GM19397 (cell line): ENCODE results near the gene RGS16.
A peak's percentile ranks its signal among the peaks of the same experiment; 100 is the strongest.

Experiments used
- ATAC-seq: cut with Tn5 transposase; IDR thresholded peaks from one replicate; pipeline ENCODE4 v1.9.1; 2021; ENCODE audit warnings: mild to moderate bottlenecking, moderate library complexity; ENCODE audit not compliant: unreplicated experiment

RGS16 gene

GRCh38 chr1:182630586-182630985 lies 26.4 kb upstream of the RGS16 start:
- ATAC-seq, result no peak

- ATAC-seq, result peak; percentile 54
Measured at GRCh38 chr1:182629499-182630096, 25.4 kb upstream of the RGS16 start.

GRCh38 chr1:182629080-182629479 lies 24.9 kb upstream of the RGS16 start:
- no peak for ATAC-seq

- ATAC-seq, result no peak
Measured at GRCh38 chr1:182628657-182629056, 24.5 kb upstream of the RGS16 start.

GRCh38 chr1:182627622-182628021 lies 23.4 kb upstream of the RGS16 start:
- no peak for ATAC-seq

- ATAC-seq, result no peak
Measured at GRCh38 chr1:182626527-182626926, 22.3 kb upstream of the RGS16 start.

- ATAC-seq, result no peak
Measured at GRCh38 chr1:182625719-182626504, 21.7 kb upstream of the RGS16 start.

GRCh38 chr1:182625024-182625423 lies 20.8 kb upstream of the RGS16 start:
- ATAC-seq, result no peak

- no peak for ATAC-seq
Measured at GRCh38 chr1:182624577-182624976, 20.4 kb upstream of the RGS16 start.

- ATAC-seq, result peak; percentile 51
Measured at GRCh38 chr1:182622901-182623528, 18.8 kb upstream of the RGS16 start.

- ATAC-seq, result no peak
Measured at GRCh38 chr1:182621906-182622305, 17.7 kb upstream of the RGS16 start.

GRCh38 chr1:182620924-182621585 lies 16.9 kb upstream of the RGS16 start:
- no peak for ATAC-seq

GRCh38 chr1:182617734-182618351 lies 13.7 kb upstream of the RGS16 start:
- ATAC-seq, result no peak

GRCh38 chr1:182617014-182617429 lies 12.8 kb upstream of the RGS16 start:
- ATAC-seq, result no peak

- peak; percentile 69 for ATAC-seq
Measured at GRCh38 chr1:182616130-182617013, 12.2 kb upstream of the RGS16 start.

- ATAC-seq, result peak; percentile 11
Measured at GRCh38 chr1:182615468-182616129, 11.4 kb upstream of the RGS16 start.

GRCh38 chr1:182614796-182615454 lies 10.7 kb upstream of the RGS16 start:
- ATAC-seq, result peak; percentile 39

- no peak for ATAC-seq
Measured at GRCh38 chr1:182611787-182612186, 7.6 kb upstream of the RGS16 start.

- no peak for ATAC-seq
Measured at GRCh38 chr1:182611326-182611725, 7.1 kb upstream of the RGS16 start.
